Measurements from ENCODE around the gene GBP7.

- TF ChIP-seq POLR2A (IDR thresholded peaks at IDR 0.05): no peak
- no peak for TF ChIP-seq CTCF (IDR thresholded peaks at IDR 0.05)
Measured at GRCh38 chr1:89201106-89201794, 25.4 kb upstream of the GBP7 start.
